Spleen (tissue), 11 donors: ENCODE data around the gene PCSK4. TPM values are rescaled to one million over a fixed set of nuclear protein-coding genes. Genes with fewer than 3 reads are reported as not detected.

Experiments used
- DNase-seq: peaks from one replicate; pipeline ENCODE4 v3.0.0-alpha.2; 2020
- H3K27ac ChIP-seq, 8 donors: fragments of 200-600 bp; sonication (generic) in 7 of 8; 1 replicate in 4 of 8; 2 replicates in 4 of 8; pipeline versions ENCODE4 v1.5.0 to v1.8.0; 2016 to 2021; ENCODE audit warnings: inconsistent platforms in 4 of 8, mild to moderate bottlenecking in 4 of 8, moderate library complexity in 1 of 8
- H3K27me3 ChIP-seq, 7 donors: fragments of 200-600 bp; sonication (generic) in 6 of 7; replicated peaks in 1 of 7; 1 replicate in 4 of 7; 2 replicates in 3 of 7; pipeline versions ENCODE4 v1.5.0 to v1.8.0; 2016 to 2021; ENCODE audit warnings: inconsistent platforms in 3 of 7, mild to moderate bottlenecking in 1 of 7
- H3K36me3 ChIP-seq, 6 donors: fragments of 200-600 bp; sonication (generic) in 5 of 6; 1 replicate in 4 of 6; 2 replicates in 2 of 6; pipeline versions ENCODE4 v1.5.0 to v1.8.0; 2016 to 2021; ENCODE audit warnings: inconsistent platforms in 2 of 6
- H3K4me1 ChIP-seq, 6 donors: fragments of 200-600 bp; sonication (generic) in 5 of 6; 1 replicate in 3 of 6; 2 replicates in 3 of 6; pipeline versions ENCODE4 v1.5.0 to v1.8.0; 2016 to 2021; ENCODE audit warnings: inconsistent platforms in 3 of 6
- H3K4me3 ChIP-seq, 8 donors: fragments of 200-600 bp; sonication (generic) in 7 of 8; 1 replicate in 4 of 8; 2 replicates in 4 of 8; pipeline versions ENCODE4 v1.5.0 to v1.8.0; 2016 to 2021; ENCODE audit warnings: inconsistent platforms in 4 of 8, mild to moderate bottlenecking in 4 of 8, moderate library complexity in 2 of 8
- H3K9me3 ChIP-seq, 8 donors: fragments of 200-600 bp; sonication (generic) in 7 of 8; 1 replicate in 4 of 8; 2 replicates in 4 of 8; pipeline versions ENCODE4 v1.5.0 to v1.8.0; 2016 to 2021; ENCODE audit warnings: inconsistent platforms in 4 of 8
- POLR2A ChIP-seq, 3 donors: fragments of 450-650 bp; IDR thresholded peaks; one replicate each; pipeline ENCODE4 v1.5.1; 2017; ENCODE audit warnings: antibody characterized with exemption in 3 of 3, mild to moderate bottlenecking in 1 of 3
- POLR2AphosphoS5 ChIP-seq, 3 donors: sonication (generic); formaldehyde crosslinking; IDR thresholded peaks; one replicate each; pipeline ENCODE4 v1.5.1; 2017; ENCODE audit warnings: antibody characterized with exemption in 3 of 3
- WGBS, 5 donors: extraction: QIAGEN DNeasy Blood & Tissue Kit in 3 of 5; methylation state at CpG; one replicate each; pipeline versions ENCODE4 v1.1.5 to v1.1.7; 2013 to 2018; 5-methylcytosine and 5-hydroxymethylcytosine counted together
- intact Hi-C: fragments of 100-400 bp; cut with DNase I; formaldehyde crosslinking; loops from one replicate; pipeline ENCODE4 v1.15.0; 2023; ENCODE audit warnings: low total_unique reads
- polyA plus RNA-seq, 3 donors: library from polyadenylated mRNA; stranded (reverse); fragments of 200-250 nt; gene quantifications; one replicate each; pipeline ENCODE4 v1.2.1, GENCODE V29; 2013
- total RNA-seq, 7 donors: library from RNA; depleted of rRNA in 3 of 7; stranded (reverse); fragments of >200 nt in 3 of 7; fragmentation: NEBNext Ultra II Directional in 4 of 7; extraction: Animal tissue kit (Norgen Biotek cat#: 25700) in 4 of 7; gene quantifications; one replicate each; pipeline versions ENCODE4 v1.1.0 to v1.2.1, GENCODE V29; 2016 to 2021
- TF ChIP-seq, protein P1 (sequence below), 11 experiments: fragments of 200-600 bp in 7 of 11; fragments of 450-650 bp in 4 of 11; sonication (generic) in 4 of 11; IDR thresholded peaks in 8 of 11; conservative IDR thresholded peaks in 3 of 11; 1 replicate in 7 of 11; 2 replicates in 4 of 11; pipeline versions ENCODE4 v1.4.0 to v1.8.0; 2016 to 2021; ENCODE audit warnings: antibody characterized with exemption in 11 of 11, inconsistent platforms in 4 of 11, mild to moderate bottlenecking in 1 of 11
- donor health status: healthy with polysubstance abuse.
- donor health status: DM: no; HTN: no; CAD: no; lungs with moderate emphysema.
- donor health status: DM: no; HTN: no; CAD: no.
- donor health status: Bipolar disorder and iron deficiency.
- donor health status: healthy.
- donor health status: DM: no; HTN: no; CAD: no.
- donor health status: DM: yes; HTN: yes; CAD: no.

PCSK4 gene
- total and polyA plus RNA-seq, 10 donors: 1.1 to 4.2 (median 1.9) TPM

DNA sequence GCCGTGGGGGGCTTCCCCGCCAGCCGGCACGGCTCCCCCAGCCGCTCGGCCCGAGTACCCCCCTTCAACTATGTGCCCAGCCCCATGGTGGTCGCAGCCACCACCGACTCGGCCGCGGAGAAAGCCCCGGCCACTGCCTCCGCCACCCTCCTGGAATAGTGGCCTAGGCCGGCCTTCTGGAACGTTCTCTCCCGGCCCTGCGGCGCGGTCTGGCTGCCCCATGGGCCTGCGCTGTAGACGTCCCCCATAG lies 20.2 kb downstream of the PCSK4 start:
- intact Hi-C loops: no loop called here
- peaks cover 21 to 92% (median 79%) of the 10 kb centered on the region in 7 donors for H3K27me3 ChIP-seq
- TF ChIP-seq POLR2AphosphoS5 (IDR thresholded peaks at IDR 0.05): no peak
- TF ChIP-seq, protein P1, sequence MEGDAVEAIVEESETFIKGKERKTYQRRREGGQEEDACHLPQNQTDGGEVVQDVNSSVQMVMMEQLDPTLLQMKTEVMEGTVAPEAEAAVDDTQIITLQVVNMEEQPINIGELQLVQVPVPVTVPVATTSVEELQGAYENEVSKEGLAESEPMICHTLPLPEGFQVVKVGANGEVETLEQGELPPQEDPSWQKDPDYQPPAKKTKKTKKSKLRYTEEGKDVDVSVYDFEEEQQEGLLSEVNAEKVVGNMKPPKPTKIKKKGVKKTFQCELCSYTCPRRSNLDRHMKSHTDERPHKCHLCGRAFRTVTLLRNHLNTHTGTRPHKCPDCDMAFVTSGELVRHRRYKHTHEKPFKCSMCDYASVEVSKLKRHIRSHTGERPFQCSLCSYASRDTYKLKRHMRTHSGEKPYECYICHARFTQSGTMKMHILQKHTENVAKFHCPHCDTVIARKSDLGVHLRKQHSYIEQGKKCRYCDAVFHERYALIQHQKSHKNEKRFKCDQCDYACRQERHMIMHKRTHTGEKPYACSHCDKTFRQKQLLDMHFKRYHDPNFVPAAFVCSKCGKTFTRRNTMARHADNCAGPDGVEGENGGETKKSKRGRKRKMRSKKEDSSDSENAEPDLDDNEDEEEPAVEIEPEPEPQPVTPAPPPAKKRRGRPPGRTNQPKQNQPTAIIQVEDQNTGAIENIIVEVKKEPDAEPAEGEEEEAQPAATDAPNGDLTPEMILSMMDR (IDR thresholded peaks at IDR 0.05 in 8 of 11, conservative IDR thresholded peaks at IDR 0.05 in 3 of 11): no peak
- no peak for TF ChIP-seq POLR2A (IDR thresholded peaks at IDR 0.05)
- H3K27ac ChIP-seq: no peak overlapping the region
- WGBS, 5 donors: 0 to 9% (median 4%) methylated on average over 2 to 22 of the region's 22 CpGs
- no peaks in the 10 kb centered on the region for H3K9me3 ChIP-seq
- H3K4me3 ChIP-seq: peak overlapping the region; percentile 33 to 72 (median 46)
- H3K4me1 ChIP-seq: peaks cover 50 to 97% (median 76%) of the 10 kb centered on the region in 6 donors
- H3K36me3 ChIP-seq: peaks cover 0 to 28% (median 10%) of the 10 kb centered on the region in 6 donors
- DNase-seq: peak; percentile 75

DNA sequence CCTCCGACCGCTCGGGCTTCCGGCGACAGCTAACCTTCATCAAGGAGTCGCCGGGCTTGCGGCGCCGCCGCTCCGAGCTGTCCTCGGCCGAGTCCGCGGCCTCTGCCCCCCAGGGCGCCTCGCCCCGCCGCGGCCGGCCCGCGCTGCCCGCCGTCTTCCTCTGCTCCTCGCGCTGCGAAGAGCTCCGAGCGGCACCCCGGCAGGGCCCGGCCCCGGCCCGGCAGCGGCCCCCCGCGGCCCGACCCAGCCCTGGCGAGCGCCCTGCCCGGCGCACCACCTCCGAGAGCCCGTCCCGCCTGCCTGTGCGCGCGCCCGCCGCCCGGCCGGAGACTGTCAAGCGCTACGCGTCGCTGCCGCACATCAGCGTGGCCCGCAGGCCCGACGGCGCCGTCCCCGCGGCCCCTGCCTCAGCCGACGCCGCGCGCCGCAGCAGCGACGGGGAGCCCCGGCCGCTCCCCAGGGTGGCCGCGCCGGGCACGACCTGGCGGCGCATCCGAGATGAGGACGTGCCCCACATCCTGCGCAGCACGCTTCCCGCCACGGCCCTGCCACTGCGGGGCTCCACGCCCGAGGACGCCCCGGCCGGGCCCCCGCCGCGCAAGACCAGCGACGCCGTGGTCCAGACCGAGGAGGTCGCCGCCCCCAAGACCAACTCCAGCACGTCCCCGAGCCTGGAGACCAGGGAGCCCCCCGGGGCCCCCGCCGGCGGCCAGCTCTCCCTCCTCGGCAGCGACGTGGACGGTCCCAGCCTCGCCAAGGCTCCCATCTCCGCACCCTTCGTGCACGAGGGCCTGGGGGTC lies 20.7 kb downstream of the PCSK4 start:
- peak overlapping the region; percentile 18 to 72 (median 46) for H3K4me3 ChIP-seq
- intact Hi-C loops: no loop called here
- 1 to 4% (median 2%) methylated on average over 9 to 117 of the region's 117 CpGs for whole genome bisulfite sequencing, 5 donors

DNA sequence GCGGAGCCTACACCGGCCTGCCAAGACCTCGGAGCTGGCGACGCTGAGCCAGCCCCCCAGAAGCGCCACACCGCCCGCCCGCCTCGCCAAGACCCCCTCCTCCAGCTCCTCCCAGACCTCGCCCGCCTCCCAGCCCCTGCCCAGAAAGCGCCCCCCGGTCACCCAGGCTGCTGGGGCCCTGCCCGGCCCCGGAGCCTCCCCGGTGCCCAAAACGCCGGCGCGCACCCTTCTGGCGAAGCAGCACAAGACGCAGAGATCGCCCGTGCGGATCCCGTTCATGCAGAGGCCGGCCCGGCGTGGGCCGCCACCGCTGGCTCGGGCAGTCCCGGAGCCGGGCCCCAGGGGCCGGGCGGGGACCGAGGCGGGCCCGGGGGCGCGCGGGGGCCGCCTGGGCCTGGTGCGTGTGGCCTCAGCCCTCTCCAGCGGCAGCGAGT lies 21.3 kb downstream of the PCSK4 start:
- Histone ChIP-seq H3K4me3 (peak overlapping the region in 7 of 8 donors; percentile 4 to 72 (median 43)), H3K9me3 (no peaks in the 10 kb centered on the region), H3K4me1 (peaks cover 50 to 89% (median 74%) of the 10 kb centered on the region in 6 donors), H3K27ac (no peak overlapping the region), H3K36me3 (peaks cover 0 to 17% (median under 1%) of the 10 kb centered on the region in 6 donors), H3K27me3 (peaks cover 21 to 96% (median 82%) of the 10 kb centered on the region in 7 donors)
- TF ChIP-seq, protein P1 (IDR thresholded peaks at IDR 0.05 in 8 of 11, conservative IDR thresholded peaks at IDR 0.05 in 3 of 11): no peak
- no peak for TF ChIP-seq POLR2A (IDR thresholded peaks at IDR 0.05)
- TF ChIP-seq POLR2AphosphoS5 (IDR thresholded peaks at IDR 0.05): no peak
- WGBS, 5 donors: 1 to 7% (median 4%) methylated on average over 15 to 47 of the region's 47 CpGs; no CpG with 5 or more reads in 1 of the 5 donors
- no peak for DNase-seq
- intact Hi-C loops: no loop called here

More for the DNA sequence above, 20.7 kb downstream of the PCSK4 start:
- TF ChIP-seq, protein P1 (IDR thresholded peaks at IDR 0.05 in 8 of 11, conservative IDR thresholded peaks at IDR 0.05 in 3 of 11): no peak
- no peak for TF ChIP-seq POLR2A (IDR thresholded peaks at IDR 0.05)
- TF ChIP-seq POLR2AphosphoS5 (IDR thresholded peaks at IDR 0.05): no peak
- Histone ChIP-seq H3K27ac (no peak overlapping the region), H3K4me1 (peaks cover 50 to 95% (median 74%) of the 10 kb centered on the region in 6 donors), H3K36me3 (peaks cover 0 to 23% (median 5%) of the 10 kb centered on the region in 6 donors), H3K9me3 (no peaks in the 10 kb centered on the region), H3K27me3 (peaks cover 21 to 97% (median 82%) of the 10 kb centered on the region in 7 donors)
- DNase-seq: peak; percentile 78

DNA sequence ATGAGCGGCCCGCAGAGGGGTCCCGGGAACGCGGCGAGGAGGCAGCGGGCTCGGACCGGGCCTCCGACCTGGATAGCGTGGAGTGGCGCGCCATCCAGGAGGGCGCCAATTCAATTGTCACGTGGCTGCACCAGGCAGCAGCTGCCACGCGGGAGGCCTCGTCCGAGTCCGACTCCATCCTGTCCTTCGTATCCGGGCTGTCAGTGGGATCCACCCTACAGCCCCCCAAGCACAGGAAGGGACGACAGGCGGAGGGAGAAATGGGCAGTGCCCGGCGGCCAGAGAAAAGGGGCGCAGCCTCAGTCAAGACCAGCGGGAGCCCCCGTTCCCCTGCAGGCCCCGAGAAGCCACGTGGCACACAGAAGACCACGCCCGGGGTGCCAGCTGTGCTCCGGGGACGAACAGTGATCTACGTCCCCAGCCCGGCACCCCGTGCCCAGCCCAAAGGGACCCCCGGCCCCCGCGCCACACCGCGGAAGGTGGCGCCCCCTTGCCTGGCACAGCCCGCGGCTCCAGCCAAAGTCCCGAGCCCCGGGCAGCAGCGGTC lies 21.8 kb downstream of the PCSK4 start:
- H3K36me3 ChIP-seq: peaks cover 0 to 13% (median 0%) of the 10 kb centered on the region in 6 donors
- peak overlapping the region in 6 of 8 donors; percentile 4 to 72 (median 45) for H3K4me3 ChIP-seq
- intact Hi-C loops: no loop called here
- peaks cover 21 to 91% (median 82%) of the 10 kb centered on the region in 7 donors for H3K27me3 ChIP-seq
- DNase-seq: no peak
- TF ChIP-seq, protein P1 (IDR thresholded peaks at IDR 0.05 in 8 of 11, conservative IDR thresholded peaks at IDR 0.05 in 3 of 11): no peak
- TF ChIP-seq POLR2A (IDR thresholded peaks at IDR 0.05): no peak
- peak in 1 of 3 donors; percentile 8 for TF ChIP-seq POLR2AphosphoS5 (IDR thresholded peaks at IDR 0.05)
- 2 to 11% (median 5%) methylated on average over 16 to 49 of the region's 49 CpGs for WGBS, 5 donors
- peaks cover 50 to 84% (median 72%) of the 10 kb centered on the region in 6 donors for H3K4me1 ChIP-seq
- no peak overlapping the region for H3K27ac ChIP-seq
- H3K9me3 ChIP-seq: no peaks in the 10 kb centered on the region
